ENCODE results near the gene MTMR12. TPM values are rescaled to one million over a fixed set of nuclear protein-coding genes. Genes with fewer than 3 reads are reported as not detected.
"Not testable (repeated sequence)": the region's sequence is repeated elsewhere in the genome, so short reads cannot be mapped to it uniquely, and the experiment has no call there.

MTMR12 gene
- total and polyA plus RNA-seq, 2 donors (not counting 3 experiments of a cell fraction or from before 2014, with no cell fraction given), result 18.2 to 38.6 TPM

GRCh38 chr5:32290922-32291321, 21.8 kb downstream of the MTMR12 start:
- Histone ChIP-seq H3K4me1 (ENCODE audit: control insufficient read depth, extremely low read depth, insufficient read depth, low read length) (no peaks in the 10 kb centered on the region), H2AFZ (ENCODE audit: low read depth, low read length) (no peak overlapping the region), H3K9me1 (replicated peaks; ENCODE audit: control insufficient read depth, extremely low read depth, insufficient read depth, low read length) (no peaks in the 10 kb centered on the region), H3K27ac (ENCODE audit: insufficient read depth, low read depth, low read length) (no peak overlapping the region), H3K36me3 (ENCODE audit: control insufficient read depth in 2 of 2, extremely low read depth in 1 of 2, insufficient read depth in 2 of 2, low read length in 2 of 2) (peaks cover 0 to 3% of the 10 kb centered on the region in 2 experiments), H3K9ac (replicated peaks; ENCODE audit: extremely low read depth, insufficient read depth, low read length) (no peak overlapping the region), H3K4me3 (replicated peaks in 1 of 3; ENCODE audit: insufficient read depth in 1 of 3, low read depth in 1 of 3, low read length in 3 of 3) (no peak overlapping the region), H3K4me2 (ENCODE audit: insufficient read depth, low read length) (no peak overlapping the region), H3K79me2 (ENCODE audit: control insufficient read depth, insufficient read depth, low read length) (peaks cover 35% of the 10 kb centered on the region), H3K27me3 (ENCODE audit: control insufficient read depth in 2 of 2, insufficient read depth in 2 of 2, low read length in 2 of 2) (no peaks in the 10 kb centered on the region), H3K9me3 (replicated peaks; ENCODE audit: control insufficient read depth, insufficient read depth, low read length) (no peaks in the 10 kb centered on the region), H4K20me1 (replicated peaks; ENCODE audit: control insufficient read depth, extremely low read depth, insufficient read depth, low read length) (peaks cover 2% of the 10 kb centered on the region)
- dilution Hi-C loops (cut with MboI; ENCODE audit: extremely low pct_ligation_motif_present, low sequenced_read_pairs), result no loop called here
- ChIA-PET CTCF (no interaction called here), POLR2A (no interaction called here)
- no peak for TF ChIP-seq MYC (IDR thresholded peaks at IDR 0.05; ENCODE audit: low read depth, low read length)
- no peak for TF ChIP-seq POLR2AphosphoS5 (IDR thresholded peaks at IDR 0.05; ENCODE audit: insufficient read depth, low read depth, low read length)
- TF ChIP-seq JUN (IDR thresholded peaks at IDR 0.05; ENCODE audit: borderline replicate concordance, insufficient read depth, insufficient read length, low read depth), result no peak
- TF ChIP-seq POLR2A (IDR thresholded peaks at IDR 0.05; ENCODE audit: low read depth, low read length), result no peak
- TF ChIP-seq EZH2 (IDR thresholded peaks at IDR 0.05; ENCODE audit: borderline replicate concordance, low read depth, low read length, severe bottlenecking), result no peak
- TF ChIP-seq FOS (IDR thresholded peaks at IDR 0.05; ENCODE audit: borderline replicate concordance, insufficient read depth, low read length), result no peak
- no peak for TF ChIP-seq GATA2 (IDR thresholded peaks at IDR 0.05; ENCODE audit: insufficient read depth, insufficient read length, low read depth, low read length)
- TF ChIP-seq, protein P1, sequence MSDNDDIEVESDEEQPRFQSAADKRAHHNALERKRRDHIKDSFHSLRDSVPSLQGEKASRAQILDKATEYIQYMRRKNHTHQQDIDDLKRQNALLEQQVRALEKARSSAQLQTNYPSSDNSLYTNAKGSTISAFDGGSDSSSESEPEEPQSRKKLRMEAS (IDR thresholded peaks at IDR 0.05; ENCODE audit: insufficient read depth, insufficient read length), result no peak
- TF ChIP-seq, protein P2, sequence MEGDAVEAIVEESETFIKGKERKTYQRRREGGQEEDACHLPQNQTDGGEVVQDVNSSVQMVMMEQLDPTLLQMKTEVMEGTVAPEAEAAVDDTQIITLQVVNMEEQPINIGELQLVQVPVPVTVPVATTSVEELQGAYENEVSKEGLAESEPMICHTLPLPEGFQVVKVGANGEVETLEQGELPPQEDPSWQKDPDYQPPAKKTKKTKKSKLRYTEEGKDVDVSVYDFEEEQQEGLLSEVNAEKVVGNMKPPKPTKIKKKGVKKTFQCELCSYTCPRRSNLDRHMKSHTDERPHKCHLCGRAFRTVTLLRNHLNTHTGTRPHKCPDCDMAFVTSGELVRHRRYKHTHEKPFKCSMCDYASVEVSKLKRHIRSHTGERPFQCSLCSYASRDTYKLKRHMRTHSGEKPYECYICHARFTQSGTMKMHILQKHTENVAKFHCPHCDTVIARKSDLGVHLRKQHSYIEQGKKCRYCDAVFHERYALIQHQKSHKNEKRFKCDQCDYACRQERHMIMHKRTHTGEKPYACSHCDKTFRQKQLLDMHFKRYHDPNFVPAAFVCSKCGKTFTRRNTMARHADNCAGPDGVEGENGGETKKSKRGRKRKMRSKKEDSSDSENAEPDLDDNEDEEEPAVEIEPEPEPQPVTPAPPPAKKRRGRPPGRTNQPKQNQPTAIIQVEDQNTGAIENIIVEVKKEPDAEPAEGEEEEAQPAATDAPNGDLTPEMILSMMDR (IDR thresholded peaks at IDR 0.05; ENCODE audit: extremely low read depth in 1 of 2, insufficient read depth in 1 of 2, low read depth in 1 of 2, low read length in 2 of 2), result no peak
- no peak for FAIRE-seq
- intact Hi-C loops (cut with micrococcal nuclease), result no loop called here
- BruUV-seq (replicated peaks), result no TSS peak
- no peak for DNase-seq (ENCODE audit: low read depth, low spot score)

- H2AFZ ChIP-seq (ENCODE audit: low read depth, low read length); intact Hi-C loops (cut with micrococcal nuclease); dilution Hi-C loops (cut with MboI; ENCODE audit: extremely low pct_ligation_motif_present, low sequenced_read_pairs); H3K9ac ChIP-seq (replicated peaks; ENCODE audit: extremely low read depth, insufficient read depth, low read length); H3K4me1 ChIP-seq (ENCODE audit: control insufficient read depth, extremely low read depth, insufficient read depth, low read length); H3K9me3 ChIP-seq (replicated peaks; ENCODE audit: control insufficient read depth, insufficient read depth, low read length); CTCF ChIA-PET; H3K36me3 ChIP-seq (ENCODE audit: control insufficient read depth in 2 of 2, extremely low read depth in 1 of 2, insufficient read depth in 2 of 2, low read length in 2 of 2); DNase-seq (ENCODE audit: low read depth, low spot score); H3K27me3 ChIP-seq (ENCODE audit: control insufficient read depth in 2 of 2, insufficient read depth in 2 of 2, low read length in 2 of 2); H3K4me3 ChIP-seq (replicated peaks in 1 of 3; ENCODE audit: insufficient read depth in 1 of 3, low read depth in 1 of 3, low read length in 3 of 3); H3K9me1 ChIP-seq (replicated peaks; ENCODE audit: control insufficient read depth, extremely low read depth, insufficient read depth, low read length); BruUV-seq (replicated peaks); POLR2A ChIA-PET; H3K27ac ChIP-seq (ENCODE audit: insufficient read depth, low read depth, low read length); H4K20me1 ChIP-seq (replicated peaks; ENCODE audit: control insufficient read depth, extremely low read depth, insufficient read depth, low read length); FAIRE-seq; H3K4me2 ChIP-seq (ENCODE audit: insufficient read depth, low read length): not testable (repeated sequence)
- H3K79me2 ChIP-seq (ENCODE audit: control insufficient read depth, insufficient read depth, low read length), result peaks cover 39% of the 10 kb centered on the region
These were observed 22.2 kb downstream of the MTMR12 start for GRCh38 chr5:32290501-32290900.

- H3K27ac ChIP-seq (ENCODE audit: insufficient read depth, low read depth, low read length); dilution Hi-C loops (cut with MboI; ENCODE audit: extremely low pct_ligation_motif_present, low sequenced_read_pairs); BruUV-seq (replicated peaks); H3K4me2 ChIP-seq (ENCODE audit: insufficient read depth, low read length); POLR2A ChIA-PET; H3K9ac ChIP-seq (replicated peaks; ENCODE audit: extremely low read depth, insufficient read depth, low read length); H3K4me1 ChIP-seq (ENCODE audit: control insufficient read depth, extremely low read depth, insufficient read depth, low read length); H3K9me3 ChIP-seq (replicated peaks; ENCODE audit: control insufficient read depth, insufficient read depth, low read length); H4K20me1 ChIP-seq (replicated peaks; ENCODE audit: control insufficient read depth, extremely low read depth, insufficient read depth, low read length); H3K9me1 ChIP-seq (replicated peaks; ENCODE audit: control insufficient read depth, extremely low read depth, insufficient read depth, low read length); H2AFZ ChIP-seq (ENCODE audit: low read depth, low read length); H3K36me3 ChIP-seq (ENCODE audit: control insufficient read depth in 2 of 2, extremely low read depth in 1 of 2, insufficient read depth in 2 of 2, low read length in 2 of 2); FAIRE-seq; H3K27me3 ChIP-seq (ENCODE audit: control insufficient read depth in 2 of 2, insufficient read depth in 2 of 2, low read length in 2 of 2); H3K4me3 ChIP-seq (replicated peaks in 1 of 3; ENCODE audit: insufficient read depth in 1 of 3, low read depth in 1 of 3, low read length in 3 of 3); intact Hi-C loops (cut with micrococcal nuclease); DNase-seq (ENCODE audit: low read depth, low spot score): not testable (repeated sequence)
- CTCF ChIA-PET, result interaction anchor here (1.2 kb wide), 1 partner anchor 8 kb away, joined by 5 read pairs; no protein-coding TSS in a partner anchor
- H3K79me2 ChIP-seq (ENCODE audit: control insufficient read depth, insufficient read depth, low read length), result peaks cover 36% of the 10 kb centered on the region
These were observed 22.8 kb downstream of the MTMR12 start for GRCh38 chr5:32289986-32290385.
